HG03139 (cell line): ENCODE results near the gene ATP5MK.
A peak's percentile ranks its signal among the peaks of the same experiment; 100 is the strongest.
"Not testable (repeated sequence)": the region's sequence is repeated elsewhere in the genome, so short reads cannot be mapped to it uniquely, and the experiment has no call there.

ENCODE experiments used
- ATAC-seq: cut with Tn5 transposase; IDR thresholded peaks from one replicate; pipeline ENCODE4 v1.9.1; 2021; ENCODE audit not compliant: unreplicated experiment

ATP5MK gene

GRCh38 chr10:103397191-103397825 lies 1.0 kb upstream of the ATP5MK start:
- ATAC-seq: no peak

DNA sequence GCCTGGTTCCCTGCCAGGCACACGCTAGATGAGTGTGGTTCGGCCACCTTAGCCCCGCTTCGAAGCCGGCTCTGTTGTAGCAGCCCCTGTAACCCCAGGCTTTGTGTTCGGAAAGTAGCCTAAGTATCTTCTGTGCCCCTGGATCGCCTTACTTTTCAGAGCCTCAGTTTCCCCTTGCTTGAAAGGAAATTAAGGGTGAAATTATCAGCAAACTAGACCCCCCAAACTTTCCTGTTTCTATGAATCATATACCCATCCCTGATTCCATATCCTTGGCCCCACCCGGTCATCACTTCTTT lies 463 bp upstream of the ATP5MK start:
- no peak for ATAC-seq

DNA sequence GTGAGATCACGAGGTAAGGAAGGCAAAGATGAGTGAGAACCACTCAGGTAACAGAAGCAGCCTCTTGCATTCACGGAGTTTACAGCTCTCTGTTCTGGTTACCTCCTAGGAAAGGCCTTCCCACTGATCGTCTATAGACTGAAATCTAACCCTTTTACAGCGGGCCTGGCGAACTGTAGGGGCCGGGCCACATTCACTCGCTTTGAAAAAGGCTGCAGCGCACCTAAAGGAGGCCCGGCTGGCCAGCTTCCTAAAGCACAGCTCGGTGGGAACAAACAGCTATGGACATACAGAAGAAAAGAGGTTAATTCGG lies 565 bp downstream of the ATP5MK start:
- ATAC-seq: no peak

- no peak for ATAC-seq
Measured at GRCh38 chr10:103394180-103394579, 2.1 kb downstream of the ATP5MK start.

GRCh38 chr10:103382769-103383168 lies 13.5 kb downstream of the ATP5MK start:
- no peak for ATAC-seq

- ATAC-seq: no peak
Measured at GRCh38 chr10:103374263-103374662, 22.0 kb downstream of the ATP5MK start.

DNA sequence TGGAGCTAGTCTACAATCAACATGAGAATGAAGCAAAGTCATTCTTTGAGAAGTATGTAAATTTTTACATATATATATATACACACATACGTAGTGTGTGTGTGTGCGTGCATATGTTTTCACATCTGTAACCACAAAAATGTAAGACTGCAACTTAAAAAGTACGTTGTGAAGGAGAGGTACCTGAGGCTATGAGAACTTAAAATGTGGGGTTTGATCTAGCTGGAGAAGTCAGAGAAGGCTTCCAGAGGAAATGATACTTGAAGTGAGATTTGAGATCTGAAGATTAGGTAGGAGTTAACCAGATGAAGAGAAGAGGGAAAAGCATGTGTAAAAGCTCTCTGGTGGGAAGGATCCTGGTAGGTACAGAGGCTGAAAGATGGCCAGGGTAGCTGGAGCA lies 22.7 kb downstream of the ATP5MK start:
- no peak for ATAC-seq

DNA sequence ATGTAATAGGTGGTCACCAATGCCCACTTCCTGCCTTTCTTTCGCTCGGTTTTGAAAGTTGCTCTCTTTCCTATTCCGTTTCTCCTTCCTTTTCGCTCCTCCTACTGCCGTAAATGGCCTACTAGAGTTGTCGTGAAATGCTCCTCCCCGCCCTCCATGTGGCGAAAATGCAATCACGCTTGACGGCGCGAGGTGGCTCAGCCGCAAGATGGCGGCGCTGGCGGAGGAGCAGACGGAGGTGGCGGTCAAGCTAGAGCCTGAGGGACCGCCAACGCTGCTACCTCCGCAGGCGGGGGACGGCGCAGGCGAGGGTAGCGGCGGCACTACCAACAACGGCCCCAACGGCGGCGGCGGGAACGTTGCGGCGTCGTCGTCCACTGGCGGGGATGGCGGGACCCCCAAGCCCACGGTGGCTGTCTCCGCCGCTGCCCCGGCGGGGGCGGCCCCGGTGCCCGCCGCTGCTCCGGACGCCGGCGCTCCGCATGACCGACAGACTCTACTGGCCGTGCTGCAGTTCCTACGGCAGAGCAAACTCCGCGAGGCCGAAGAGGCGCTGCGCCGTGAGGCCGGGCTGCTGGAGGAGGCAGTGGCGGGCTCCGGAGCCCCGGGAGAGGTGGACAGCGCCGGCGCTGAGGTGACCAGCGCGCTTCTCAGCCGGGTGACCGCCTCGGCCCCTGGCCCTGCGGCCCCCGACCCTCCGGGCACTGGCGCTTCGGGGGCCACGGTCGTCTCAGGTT lies 28.3 kb downstream of the ATP5MK start, which contains the start of gene TAF5:
Gene TAF5, plus strand, starts transcription at position 195 of the 737 bp plus-strand sequence. Its CDS starts 14 bp downstream, at position 209.
- peak; percentile 62 for ATAC-seq

GRCh38 chr10:103367379-103367781 lies 28.9 kb downstream of the ATP5MK start:
- no peak for ATAC-seq

DNA sequence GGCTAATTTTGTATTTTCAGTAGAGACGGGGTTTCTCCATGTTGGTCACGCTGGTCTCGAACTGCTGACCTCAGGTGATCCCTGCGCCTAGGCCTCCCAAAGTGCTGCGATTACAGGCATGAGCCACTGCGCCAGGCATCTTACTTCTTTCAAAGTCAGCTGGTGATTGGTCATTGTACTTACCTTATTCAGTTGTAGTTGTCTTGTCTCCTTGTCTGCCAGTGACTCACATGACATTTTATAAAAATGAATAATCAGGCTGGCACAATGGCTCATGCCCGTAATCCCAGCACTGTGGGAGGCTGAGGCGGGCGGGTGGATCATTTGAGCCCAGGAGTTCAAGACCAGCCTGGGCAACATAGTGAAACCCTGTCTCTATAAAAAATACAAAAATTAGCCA lies 35.5 kb downstream of the ATP5MK start:
- ATAC-seq: not testable (repeated sequence)

DNA sequence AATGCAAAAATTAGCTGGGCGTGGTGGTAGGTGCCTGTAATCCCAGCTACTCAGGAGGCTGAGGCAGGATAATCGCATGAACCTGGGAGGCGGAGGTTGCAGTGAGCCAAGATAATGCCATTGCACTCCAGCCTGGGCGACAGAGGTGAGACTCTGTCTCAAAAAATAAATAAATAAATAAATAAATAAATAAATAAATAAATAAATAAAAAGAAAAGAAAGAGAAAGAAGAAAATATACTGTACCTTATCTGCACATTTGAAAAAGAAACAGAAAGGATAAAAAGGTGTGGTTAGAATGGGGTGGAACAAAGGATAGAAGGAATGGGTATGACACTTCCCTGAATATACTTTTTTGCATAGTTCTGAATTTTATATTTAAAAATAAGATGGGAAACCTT lies 36.8 kb downstream of the ATP5MK start:
- ATAC-seq: not testable (repeated sequence)

- ATAC-seq: no peak
Measured at GRCh38 chr10:103355906-103356599, 40.2 kb downstream of the ATP5MK start.

GRCh38 chr10:103354567-103354966 lies 41.7 kb downstream of the ATP5MK start:
- ATAC-seq: not testable (repeated sequence)

- no peak for ATAC-seq
Measured at GRCh38 chr10:103353281-103353680, 43.0 kb downstream of the ATP5MK start.

GRCh38 chr10:103350517-103351260 lies 45.6 kb downstream of the ATP5MK start, which contains the start of gene PCGF6:
PCGF6 (minus strand) TSS chr10:103351140; CDS start chr10:103351066, 74 bp downstream.
- peak; percentile 69 for ATAC-seq

GRCh38 chr10:103350175-103350516 lies 46.1 kb downstream of the ATP5MK start:
- no peak for ATAC-seq
